Caco-2 (cell line): ENCODE results near the gene SP140L. TPM values are rescaled to one million over a fixed set of nuclear protein-coding genes. Genes with fewer than 3 reads are reported as not detected.
"Not testable (repeated sequence)": the region's sequence is repeated elsewhere in the genome, so short reads cannot be mapped to it uniquely, and the experiment has no call there.

Experiments
- Bru-seq: library from RNA; stranded (reverse); fragments of 400-500 nt; gene quantifications from one replicate; lab custom pipeline; 2021; lab: Mats Ljungman, UMichigan
- BruChase-seq, 2 experiments: library from RNA; stranded (reverse); fragments of 400-500 nt; gene quantifications; one replicate each; lab custom pipeline; 2021; lab: Mats Ljungman, UMichigan
- BruUV-seq: library from RNA; stranded (reverse); fragments of 400-500 nt; replicated peaks from 2 replicates; lab custom pipeline; 2021; lab: Mats Ljungman, UMichigan
- CTCF ChIA-PET: fragments of 300-600 bp; sonication (Branson Sonifier 250); formaldehyde crosslinking; loops from one replicate; lab custom pipeline; 2022; ENCODE audit warnings: antibody characterized with exemption; lab: Charles Lee
- POLR2A ChIA-PET: fragments of 300-600 bp; sonication (Branson Sonifier 250); formaldehyde crosslinking; loops from one replicate; lab custom pipeline; 2022; ENCODE audit warnings: antibody characterized with exemption; lab: Charles Lee
- DNase-seq, 2 experiments: peaks; one replicate each; pipeline versions ENCODE4 v3.0.0 to v3.0.0-alpha.2; 2020 to 2022
- H3K27me3 ChIP-seq: replicated peaks from 2 replicates; pipeline ENCODE4 v1.6.0; 2011; ENCODE audit warnings: low read length; ENCODE audit not compliant: control insufficient read depth, insufficient read depth
- H3K36me3 ChIP-seq: 2 replicates; pipeline ENCODE4 v1.5.1; 2011; ENCODE audit warnings: low read length; ENCODE audit not compliant: control insufficient read depth, insufficient read depth
- H3K4me1 ChIP-seq: fragments of 250-450 bp; sonication (Bioruptor Pico); 2 replicates; pipeline ENCODE4 v1.5.1; 2020; ENCODE audit warnings: mild to moderate bottlenecking
- H3K4me3 ChIP-seq: 2 replicates; pipeline ENCODE4 v1.5.1; 2011; ENCODE audit warnings: low read depth, mild to moderate bottlenecking, control low read depth, low read length
- H3K9me3 ChIP-seq: fragments of 250-450 bp; sonication (Bioruptor Pico); 2 replicates; pipeline ENCODE4 v1.5.1; 2020; ENCODE audit warnings: mild to moderate bottlenecking, moderate library complexity
- H3K27ac Mint-ChIP-seq: one replicate; pipeline ENCODE4 v1.8.0; 2022; ENCODE audit warnings: mixed read lengths; ENCODE audit not compliant: unreplicated experiment
- H3K27me3 Mint-ChIP-seq: one replicate; pipeline ENCODE4 v1.8.0; 2022; ENCODE audit warnings: mixed read lengths; ENCODE audit not compliant: insufficient read depth, unreplicated experiment
- H3K36me3 Mint-ChIP-seq: one replicate; pipeline ENCODE4 v1.8.0; 2022; ENCODE audit warnings: mild to moderate bottlenecking, mixed read lengths; ENCODE audit not compliant: insufficient read depth, unreplicated experiment
- H3K4me1 Mint-ChIP-seq: one replicate; pipeline ENCODE4 v1.8.0; 2022; ENCODE audit warnings: low read depth, mixed read lengths; ENCODE audit not compliant: unreplicated experiment
- H3K4me3 Mint-ChIP-seq: one replicate; pipeline ENCODE4 v1.8.0; 2022; ENCODE audit warnings: mild to moderate bottlenecking, moderate library complexity, mixed read lengths; ENCODE audit not compliant: unreplicated experiment
- H3K9me3 Mint-ChIP-seq: one replicate; pipeline ENCODE4 v1.8.0; 2022; ENCODE audit warnings: mixed read lengths; ENCODE audit not compliant: unreplicated experiment
- intact Hi-C: fragments of 100-400 bp; cut with micrococcal nuclease; formaldehyde crosslinking; loops from one replicate; pipeline ENCODE4 v1.10.0; 2022; ENCODE audit not compliant: unreplicated experiment
- long read RNA-seq: library from polyadenylated mRNA; stranded (forward); transcript quantifications from one replicate; pipeline ENCODE4 v2.0.0, GENCODE V29; 2022
- total RNA-seq: library from RNA; stranded (reverse); gene quantifications from 2 replicates; pipeline ENCODE4 v1.2.3, GENCODE V29; 2022
- TF ChIP-seq, protein P1 (sequence below), 2 experiments: fragments of 200-600 bp in 1 of 2; IDR thresholded peaks; 1 replicate in 1 of 2; 2 replicates in 1 of 2; pipeline versions ENCODE4 v1.5.1 to v1.8.0; 2011 to 2022; ENCODE audit warnings: antibody characterized with exemption in 1 of 2, control low read depth in 1 of 2, inconsistent platforms in 1 of 2, low read depth in 1 of 2, low read length in 1 of 2, mild to moderate bottlenecking in 1 of 2, moderate library complexity in 1 of 2; ENCODE audit not compliant: insufficient read depth in 1 of 2, severe bottlenecking in 1 of 2, unreplicated experiment in 1 of 2

The SP140L gene
- total RNA-seq (0.26 TPM in 1 of 2 replicates, not detected in the other), Bru-seq, nascent RNA (percentile 23 among the genes with signal in this experiment), BruChase-seq, experiment 1, labeled RNA remaining after a 2-hour chase (percentile 14 among the genes with signal in this experiment), BruChase-seq, experiment 2, labeled RNA remaining after a 6-hour chase (percentile 14 among the genes with signal in this experiment)
- long read RNA-seq, partial matches to known transcripts = 0 of 1 reads
- long read RNA-seq, other reads (novel, unspliced or antisense) = 1 of 1 reads

DNA sequence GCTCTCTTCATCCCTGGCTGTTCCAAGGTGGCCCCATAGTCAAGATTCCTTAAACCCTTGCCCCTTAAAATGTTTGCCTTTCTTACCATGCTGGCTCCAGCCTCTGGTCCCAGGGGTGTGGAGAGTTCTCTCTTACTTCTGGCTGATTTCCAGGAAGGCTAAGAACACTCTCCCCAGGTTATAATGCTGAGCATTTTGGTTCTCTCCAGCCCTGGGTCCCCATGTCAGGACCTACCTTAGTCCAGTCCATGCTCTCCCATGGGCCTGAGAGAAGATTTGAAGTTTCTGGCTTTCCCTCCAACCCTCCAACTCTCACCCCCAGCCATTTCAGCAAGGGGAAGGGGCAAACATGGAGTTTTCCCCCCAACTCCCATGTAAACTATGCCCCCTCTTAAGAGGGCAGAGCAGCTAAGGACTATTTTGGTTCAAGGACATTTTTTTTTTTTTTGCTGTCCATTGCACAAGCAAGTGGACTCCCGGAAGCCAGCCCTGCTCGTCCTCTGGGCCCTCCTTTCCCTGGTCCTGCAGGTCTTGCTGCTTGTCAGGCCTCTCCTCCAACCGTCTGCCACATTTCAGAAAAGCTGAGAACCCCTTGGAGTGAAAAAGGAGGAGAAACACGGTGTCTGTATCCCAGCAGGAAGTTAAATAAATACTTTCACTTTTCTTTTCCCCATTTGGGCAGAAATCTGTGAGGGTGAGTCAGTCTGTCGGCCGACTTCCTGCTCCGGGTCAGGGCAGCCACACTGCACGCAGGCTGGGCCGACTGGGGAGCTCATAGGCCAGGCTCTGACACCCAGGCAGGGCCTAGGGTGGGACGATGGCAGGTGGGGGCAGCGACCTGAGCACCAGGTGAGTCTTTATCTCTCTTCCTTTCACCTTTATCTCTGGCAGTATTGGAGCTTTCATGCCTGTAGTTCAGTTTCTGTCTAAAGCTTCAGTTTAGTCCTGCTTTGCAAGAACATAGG is at the start of gene SP140L:
TSS of gene SP140L (plus strand) at position 741 of the 965 bp plus-strand sequence. CDS start at position 818, 77 bp downstream.
- Mint-ChIP-seq H3K27ac (no peak within 1 kb of the TSS), H3K27me3 (no peaks in the 10 kb centered on the region), H3K36me3 (no peaks in the 10 kb centered on the region), H3K9me3 (no peaks in the 10 kb centered on the region), H3K4me3 (no peak within 1 kb of the TSS), H3K4me1 (no peaks in the 10 kb centered on the region)
- Histone ChIP-seq H3K4me1 (no peaks in the 10 kb centered on the region), H3K36me3 (no peaks in the 10 kb centered on the region), H3K4me3 (no peak within 1 kb of the TSS), H3K9me3 (no peaks in the 10 kb centered on the region), H3K27me3 (no peaks in the 10 kb centered on the region)
- no peak for DNase-seq
- no TSS peak for BruUV-seq
- CTCF ChIA-PET = no interaction called here
- intact Hi-C loops = no loop called here
- TF ChIP-seq, protein P1, sequence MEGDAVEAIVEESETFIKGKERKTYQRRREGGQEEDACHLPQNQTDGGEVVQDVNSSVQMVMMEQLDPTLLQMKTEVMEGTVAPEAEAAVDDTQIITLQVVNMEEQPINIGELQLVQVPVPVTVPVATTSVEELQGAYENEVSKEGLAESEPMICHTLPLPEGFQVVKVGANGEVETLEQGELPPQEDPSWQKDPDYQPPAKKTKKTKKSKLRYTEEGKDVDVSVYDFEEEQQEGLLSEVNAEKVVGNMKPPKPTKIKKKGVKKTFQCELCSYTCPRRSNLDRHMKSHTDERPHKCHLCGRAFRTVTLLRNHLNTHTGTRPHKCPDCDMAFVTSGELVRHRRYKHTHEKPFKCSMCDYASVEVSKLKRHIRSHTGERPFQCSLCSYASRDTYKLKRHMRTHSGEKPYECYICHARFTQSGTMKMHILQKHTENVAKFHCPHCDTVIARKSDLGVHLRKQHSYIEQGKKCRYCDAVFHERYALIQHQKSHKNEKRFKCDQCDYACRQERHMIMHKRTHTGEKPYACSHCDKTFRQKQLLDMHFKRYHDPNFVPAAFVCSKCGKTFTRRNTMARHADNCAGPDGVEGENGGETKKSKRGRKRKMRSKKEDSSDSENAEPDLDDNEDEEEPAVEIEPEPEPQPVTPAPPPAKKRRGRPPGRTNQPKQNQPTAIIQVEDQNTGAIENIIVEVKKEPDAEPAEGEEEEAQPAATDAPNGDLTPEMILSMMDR (IDR thresholded peaks at IDR 0.05; ENCODE audit: insufficient read depth in 1 of 2, low read depth in 1 of 2, low read length in 1 of 2, severe bottlenecking in 1 of 2, unreplicated experiment in 1 of 2) = no peak
- POLR2A ChIA-PET = no interaction called here

DNA sequence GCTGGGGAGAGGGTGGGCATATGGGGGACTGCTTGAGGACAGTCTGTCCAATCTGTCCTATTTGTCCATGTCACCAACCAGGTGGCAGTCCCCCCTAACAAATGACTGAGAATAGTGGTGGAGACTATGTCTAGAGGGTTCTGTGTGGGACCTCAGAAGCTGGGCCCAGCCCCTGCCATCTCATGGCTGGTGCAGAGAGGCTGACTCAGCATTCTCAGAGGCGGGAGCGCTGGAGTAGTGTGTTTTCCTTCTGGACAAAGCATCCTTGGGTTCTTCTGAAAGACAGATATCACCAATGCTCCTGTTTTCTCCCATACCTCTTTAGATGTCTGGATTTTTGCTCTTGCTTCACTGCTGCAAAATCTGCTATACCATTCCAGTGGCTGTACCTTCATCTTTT is 44.1 kb upstream of the SP140L start:
- Mint-ChIP-seq H3K27me3 (no peaks in the 10 kb centered on the region), H3K4me1 (no peaks in the 10 kb centered on the region), H3K27ac (no peak overlapping the region), H3K36me3 (no peaks in the 10 kb centered on the region), H3K9me3 (no peaks in the 10 kb centered on the region), H3K4me3 (no peak overlapping the region)
- H3K4me1 ChIP-seq = no peaks in the 10 kb centered on the region
- no peak overlapping the region for H3K4me3 ChIP-seq
- TF ChIP-seq, protein P1 (IDR thresholded peaks at IDR 0.05; ENCODE audit: insufficient read depth in 1 of 2, low read depth in 1 of 2, low read length in 1 of 2, severe bottlenecking in 1 of 2, unreplicated experiment in 1 of 2) = no peak
- intact Hi-C loops = no loop called here
- no peaks in the 10 kb centered on the region for H3K36me3 ChIP-seq
- POLR2A ChIA-PET = no interaction called here
- CTCF ChIA-PET = no interaction called here
- no TSS peak for BruUV-seq
- H3K27me3 ChIP-seq = no peaks in the 10 kb centered on the region
- no peak for DNase-seq
- H3K9me3 ChIP-seq = no peaks in the 10 kb centered on the region

DNA sequence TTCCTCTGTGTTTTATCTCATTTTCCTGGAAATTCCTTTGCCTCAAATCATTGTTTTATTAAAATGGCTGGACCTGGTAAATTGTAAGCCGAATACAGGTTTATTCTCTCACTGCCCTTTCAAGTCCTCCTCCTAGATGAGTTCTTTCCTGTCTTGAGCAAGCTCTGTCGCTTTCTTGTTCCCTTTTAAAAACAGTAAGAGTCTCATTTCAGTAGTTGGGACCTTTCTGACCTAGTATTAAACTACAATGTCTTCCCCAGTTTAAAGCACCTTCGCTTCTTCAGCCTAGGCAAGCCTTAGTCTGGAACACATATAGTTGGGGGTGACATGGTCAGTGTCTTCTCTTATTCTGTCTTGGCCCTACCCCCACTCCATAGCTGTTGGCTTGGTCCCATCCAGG is 40.9 kb upstream of the SP140L start:
- Histone ChIP-seq H3K4me1 (no peaks in the 10 kb centered on the region), H3K9me3 (no peaks in the 10 kb centered on the region), H3K36me3 (no peaks in the 10 kb centered on the region), H3K4me3 (no peak overlapping the region), H3K27me3 (no peaks in the 10 kb centered on the region)
- Mint-ChIP-seq H3K27me3 (no peaks in the 10 kb centered on the region), H3K27ac (no peak overlapping the region), H3K4me3 (no peak overlapping the region), H3K9me3 (no peaks in the 10 kb centered on the region), H3K36me3 (no peaks in the 10 kb centered on the region), H3K4me1 (no peaks in the 10 kb centered on the region)
- no peak for DNase-seq
- intact Hi-C loops = no loop called here
- CTCF ChIA-PET = no interaction called here
- TF ChIP-seq, protein P1 (IDR thresholded peaks at IDR 0.05; ENCODE audit: insufficient read depth in 1 of 2, low read depth in 1 of 2, low read length in 1 of 2, severe bottlenecking in 1 of 2, unreplicated experiment in 1 of 2) = no peak
- POLR2A ChIA-PET = no interaction called here
- no TSS peak for BruUV-seq

DNA sequence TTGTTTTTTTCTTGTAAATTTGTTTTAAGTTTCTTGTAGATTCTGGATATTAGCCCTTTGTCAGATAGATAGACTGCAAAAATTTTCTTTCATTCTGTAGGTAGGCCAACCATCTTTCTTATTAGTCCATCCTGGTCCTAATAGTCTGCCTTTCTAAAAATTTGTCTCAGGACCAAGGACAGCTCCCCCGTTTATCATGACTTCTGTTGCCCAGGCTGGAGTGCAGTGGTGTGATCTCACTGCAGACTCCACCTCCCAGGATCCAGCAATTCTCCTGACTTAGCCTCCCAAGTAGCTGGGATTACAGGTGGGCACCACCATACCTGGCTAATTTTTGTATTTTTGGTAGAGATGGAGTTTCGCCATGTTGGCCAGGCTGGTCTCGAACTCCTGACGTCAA is 37.7 kb upstream of the SP140L start:
- BruUV-seq, H3K27ac Mint-ChIP-seq: not testable (repeated sequence)
- peak in 1 of 2 experiments; percentile 2 for DNase-seq

More for the DNA sequence above, 37.7 kb upstream of the SP140L start:
- H3K4me1 ChIP-seq, H3K36me3 ChIP-seq, CTCF ChIA-PET, H3K36me3 Mint-ChIP-seq, H3K27me3 ChIP-seq, POLR2A ChIA-PET, H3K9me3 ChIP-seq, intact Hi-C loops, H3K4me1 Mint-ChIP-seq, H3K27me3 Mint-ChIP-seq, H3K9me3 Mint-ChIP-seq, H3K4me3 Mint-ChIP-seq, H3K4me3 ChIP-seq: not testable (repeated sequence)
